CD4-positive, alpha-beta T cell (primary cell): ENCODE results near the gene VSNL1. TPM values are rescaled to one million over a fixed set of nuclear protein-coding genes. Genes with fewer than 3 reads are reported as not detected.

ENCODE experiments used
- ATAC-seq: fragments of 200-7000 bp; cut with Tn5 transposase; one replicate; pipeline ENCODE4 v1.10.0; 2022; ENCODE audit warnings: mild to moderate bottlenecking; ENCODE audit not compliant: poor library complexity
- CTCF ChIA-PET: fragments of 350-600 bp; sonication (Branson Sonifier 250); formaldehyde crosslinking; loops from one replicate; lab custom pipeline; 2021; ENCODE audit warnings: antibody characterized with exemption, inconsistent platforms; lab: Charles Lee
- POLR2A ChIA-PET: fragments of 350-600 bp; sonication (Branson Sonifier 250); formaldehyde crosslinking; loops from one replicate; lab custom pipeline; 2021; ENCODE audit warnings: antibody characterized with exemption, inconsistent platforms; lab: Charles Lee
- DNase-seq, 14 experiments: peaks; one replicate each; pipeline ENCODE4 v3.0.0-alpha.2; 2013 to 2020; ENCODE audit warnings: mixed read lengths in 2 of 14
- H3K27ac ChIP-seq, 2 donors: one replicate each; pipeline versions ENCODE4 v1.5.1 to v1.7.0; 2013; ENCODE audit warnings: low read length in 2 of 2, low read depth in 1 of 2, mild to moderate bottlenecking in 1 of 2
- H3K27me3 ChIP-seq, 2 experiments: 1 replicate in 1 of 2; 2 replicates in 1 of 2; pipeline versions ENCODE4 v1.6.1 to v1.7.0; 2013; ENCODE audit warnings: low read length in 2 of 2, control low read depth in 1 of 2, mild to moderate bottlenecking in 1 of 2, moderate library complexity in 1 of 2; ENCODE audit not compliant: insufficient read depth in 2 of 2, control insufficient read depth in 1 of 2
- H3K36me3 ChIP-seq: one replicate; pipeline ENCODE4 v1.6.1; 2013; ENCODE audit warnings: low read length, control low read depth; ENCODE audit not compliant: insufficient read depth
- H3K4me1 ChIP-seq: one replicate; pipeline ENCODE4 v1.6.1; 2013; ENCODE audit warnings: low read length, control low read depth; ENCODE audit not compliant: insufficient read depth
- H3K4me3 ChIP-seq: one replicate; pipeline ENCODE4 v1.5.1; 2013; ENCODE audit warnings: mild to moderate bottlenecking, low read length, moderate library complexity
- H3K9me3 ChIP-seq, 2 experiments: 1 replicate in 1 of 2; 2 replicates in 1 of 2; pipeline versions ENCODE4 v1.6.1 to v1.7.0; 2013; ENCODE audit warnings: low read length in 2 of 2, mild to moderate bottlenecking in 2 of 2, control low read depth in 1 of 2, moderate library complexity in 1 of 2; ENCODE audit not compliant: control insufficient read depth in 1 of 2, insufficient read depth in 1 of 2
- H3K27ac Mint-ChIP-seq: one replicate; pipeline ENCODE4 v1.8.0; 2020; ENCODE audit warnings: mixed read lengths
- H3K27me3 Mint-ChIP-seq: one replicate; pipeline ENCODE4 v1.8.0; 2021; ENCODE audit warnings: mixed read lengths
- H3K36me3 Mint-ChIP-seq: one replicate; pipeline ENCODE4 v1.8.0; 2021; ENCODE audit warnings: low read depth, mixed read lengths
- H3K4me1 Mint-ChIP-seq: one replicate; pipeline ENCODE4 v1.8.0; 2021; ENCODE audit warnings: low read depth, mixed read lengths
- H3K4me3 Mint-ChIP-seq: one replicate; pipeline ENCODE4 v1.8.0; 2020; ENCODE audit warnings: mild to moderate bottlenecking, mixed read lengths
- H3K9me3 Mint-ChIP-seq: one replicate; pipeline ENCODE4 v1.8.0; 2020; ENCODE audit warnings: mixed read lengths
- intact Hi-C, 2 experiments: fragments of 100-400 bp; cut with DNase I in 1 of 2; cut with micrococcal nuclease in 1 of 2; formaldehyde crosslinking; loops; one replicate each; pipeline versions ENCODE4 v1.15.1 to v1.9.0; 2023 to 2025; cut with DNase I, micrococcal nuclease
- total RNA-seq, 174 experiments: library from RNA in 2 of 174; stranded (reverse) in 2 of 174; gene quantifications; one replicate each; pipeline ENCODE4 v1.2.3 and lab custom pipeline; 2021 to 2026
- TF ChIP-seq, protein P1 (sequence below): fragments of 200-600 bp; IDR thresholded peaks from one replicate; pipeline ENCODE4 v1.8.0; 2022; ENCODE audit warnings: antibody characterized with exemption, mild to moderate bottlenecking

Gene VSNL1
- total RNA-seq, 2 experiments from 2014 or later, result not detected

DNA sequence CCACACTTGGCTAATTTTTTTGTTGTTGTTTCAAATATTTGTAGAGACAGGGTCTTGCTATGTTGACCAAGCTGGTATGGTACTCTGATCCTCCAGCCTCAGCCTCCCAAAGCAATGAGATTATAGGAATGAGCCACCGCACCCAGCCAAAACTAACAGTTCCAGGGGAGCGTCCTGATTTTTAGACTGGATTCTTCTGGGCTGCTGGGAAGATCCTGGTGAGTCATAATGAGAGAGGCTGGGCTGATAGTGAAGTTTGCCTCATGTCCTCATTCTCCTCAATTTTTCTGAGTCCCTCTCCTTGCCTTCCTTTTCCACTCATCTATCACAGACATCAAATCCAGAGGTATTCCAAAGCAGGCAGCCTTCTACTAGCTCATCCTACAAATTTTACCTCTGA lies 81.3 kb downstream of the VSNL1 start:
- POLR2A ChIA-PET, result no interaction called here

DNA sequence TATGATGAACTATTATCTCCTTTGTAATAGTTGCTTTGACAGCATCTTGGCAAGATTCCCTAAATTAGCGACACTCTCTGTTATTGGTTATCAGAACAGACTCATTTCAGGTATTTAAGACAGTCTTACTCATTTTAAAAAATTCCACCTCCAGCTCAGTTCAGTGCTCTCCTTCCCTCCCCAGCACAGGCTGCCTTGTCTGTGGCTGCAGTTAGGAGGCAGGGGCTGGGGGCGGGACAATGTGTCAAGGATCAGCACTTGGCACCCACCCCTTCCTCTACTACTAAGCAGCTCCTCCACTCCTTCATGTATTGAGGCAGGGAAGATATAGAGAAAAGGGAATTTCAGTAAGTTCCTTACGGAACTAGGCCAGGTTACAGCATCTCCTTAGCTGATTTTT lies 85.0 kb downstream of the VSNL1 start:
- no peak overlapping the region for H3K4me3 ChIP-seq
- ChIA-PET CTCF (no interaction called here), POLR2A (no interaction called here)
- Mint-ChIP-seq H3K9me3 (no peaks in the 10 kb centered on the region), H3K27ac (no peak overlapping the region), H3K4me1 (no peaks in the 10 kb centered on the region), H3K4me3 (no peak overlapping the region), H3K36me3 (no peaks in the 10 kb centered on the region), H3K27me3 (peaks cover 3% of the 10 kb centered on the region)
- H3K9me3 ChIP-seq, result peaks cover 0 to 8% of the 10 kb centered on the region in 2 experiments
- H3K4me1 ChIP-seq, result no peaks in the 10 kb centered on the region
- no peak for ATAC-seq
- H3K27me3 ChIP-seq, result no peaks in the 10 kb centered on the region
- DNase-seq, result no peak
- TF ChIP-seq, protein P1, sequence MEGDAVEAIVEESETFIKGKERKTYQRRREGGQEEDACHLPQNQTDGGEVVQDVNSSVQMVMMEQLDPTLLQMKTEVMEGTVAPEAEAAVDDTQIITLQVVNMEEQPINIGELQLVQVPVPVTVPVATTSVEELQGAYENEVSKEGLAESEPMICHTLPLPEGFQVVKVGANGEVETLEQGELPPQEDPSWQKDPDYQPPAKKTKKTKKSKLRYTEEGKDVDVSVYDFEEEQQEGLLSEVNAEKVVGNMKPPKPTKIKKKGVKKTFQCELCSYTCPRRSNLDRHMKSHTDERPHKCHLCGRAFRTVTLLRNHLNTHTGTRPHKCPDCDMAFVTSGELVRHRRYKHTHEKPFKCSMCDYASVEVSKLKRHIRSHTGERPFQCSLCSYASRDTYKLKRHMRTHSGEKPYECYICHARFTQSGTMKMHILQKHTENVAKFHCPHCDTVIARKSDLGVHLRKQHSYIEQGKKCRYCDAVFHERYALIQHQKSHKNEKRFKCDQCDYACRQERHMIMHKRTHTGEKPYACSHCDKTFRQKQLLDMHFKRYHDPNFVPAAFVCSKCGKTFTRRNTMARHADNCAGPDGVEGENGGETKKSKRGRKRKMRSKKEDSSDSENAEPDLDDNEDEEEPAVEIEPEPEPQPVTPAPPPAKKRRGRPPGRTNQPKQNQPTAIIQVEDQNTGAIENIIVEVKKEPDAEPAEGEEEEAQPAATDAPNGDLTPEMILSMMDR, result no peak
- no peak overlapping the region for H3K27ac ChIP-seq
- intact Hi-C loops, result no loop called here
- H3K36me3 ChIP-seq, result no peaks in the 10 kb centered on the region

More for the DNA sequence above, 81.3 kb downstream of the VSNL1 start:
- H3K4me1 ChIP-seq, result no peaks in the 10 kb centered on the region
- H3K27me3 Mint-ChIP-seq, result peaks cover 12% of the 10 kb centered on the region
- no peak for DNase-seq
- no peak overlapping the region for H3K27ac Mint-ChIP-seq
- no peaks in the 10 kb centered on the region for H3K9me3 ChIP-seq
- no peaks in the 10 kb centered on the region for H3K4me1 Mint-ChIP-seq
- H3K27ac ChIP-seq, result no peak overlapping the region
- H3K9me3 Mint-ChIP-seq, result no peaks in the 10 kb centered on the region
- intact Hi-C loops, result no loop called here
- no peaks in the 10 kb centered on the region for H3K36me3 ChIP-seq
- ATAC-seq, result no peak
- CTCF ChIA-PET, result no interaction called here
- no peak overlapping the region for H3K4me3 Mint-ChIP-seq
- H3K27me3 ChIP-seq, result no peaks in the 10 kb centered on the region
- H3K4me3 ChIP-seq, result no peak overlapping the region
- H3K36me3 Mint-ChIP-seq, result no peaks in the 10 kb centered on the region
- TF ChIP-seq, protein P1, result no peak

DNA sequence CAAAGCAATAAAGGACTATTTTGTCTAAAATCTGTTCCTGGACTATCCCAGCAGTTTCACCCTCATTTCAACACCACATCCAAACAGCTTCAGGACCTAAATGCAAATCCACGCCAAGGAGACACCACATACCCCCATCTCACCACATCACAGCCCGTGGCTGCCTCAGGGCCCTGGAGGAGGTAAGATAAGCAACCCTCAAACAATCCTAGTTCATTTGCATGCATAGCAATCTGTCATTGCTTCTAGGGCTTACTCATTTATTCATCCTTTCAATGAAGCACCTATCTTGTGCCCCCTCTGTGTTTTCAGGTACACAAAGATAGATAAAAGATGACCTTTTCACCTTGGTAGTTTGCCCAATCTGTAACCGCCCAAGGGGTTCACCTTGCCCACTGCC lies 86.5 kb downstream of the VSNL1 start:
- Histone ChIP-seq H3K4me1 (no peaks in the 10 kb centered on the region), H3K27ac (no peak overlapping the region), H3K9me3 (peaks cover 0 to 8% of the 10 kb centered on the region in 2 experiments), H3K4me3 (no peak overlapping the region), H3K36me3 (no peaks in the 10 kb centered on the region), H3K27me3 (no peaks in the 10 kb centered on the region)
- no peaks in the 10 kb centered on the region for H3K36me3 Mint-ChIP-seq
- H3K27ac Mint-ChIP-seq, result no peak overlapping the region
- POLR2A ChIA-PET, result no interaction called here
- ATAC-seq, result no peak
- peaks cover 3% of the 10 kb centered on the region for H3K27me3 Mint-ChIP-seq
- TF ChIP-seq, protein P1, result no peak
- DNase-seq, result no peak
- H3K4me1 Mint-ChIP-seq, result no peaks in the 10 kb centered on the region
- H3K4me3 Mint-ChIP-seq, result no peak overlapping the region
- intact Hi-C loops, result no loop called here
- CTCF ChIA-PET, result no interaction called here
- no peaks in the 10 kb centered on the region for H3K9me3 Mint-ChIP-seq
